ENCODE data around the gene CPVL. TPM values are rescaled to one million over a fixed set of nuclear protein-coding genes. Genes with fewer than 3 reads are reported as not detected.

Gene CPVL
- total and polyA plus RNA-seq, 2 experiments from 2014 or later, result 31.9 to 37.8 TPM

DNA sequence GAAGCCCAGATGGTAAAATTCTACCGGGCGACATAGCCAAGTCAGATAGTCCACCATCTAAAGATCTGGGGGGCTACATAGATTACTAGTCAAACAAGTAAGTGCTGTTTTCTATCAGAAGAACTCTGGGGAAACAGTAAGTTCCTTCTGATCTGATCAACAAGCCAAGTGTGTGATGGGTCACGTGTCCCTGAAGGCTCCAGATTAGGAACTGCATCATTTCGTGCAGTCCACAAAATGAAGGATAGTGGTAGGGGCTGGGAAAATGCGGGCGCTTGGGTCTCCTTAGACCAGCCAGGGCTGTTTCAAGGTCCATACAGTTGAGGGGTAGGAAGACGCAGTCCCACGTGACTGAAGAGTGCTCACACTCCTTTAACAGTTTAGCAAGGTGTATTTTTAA lies 46.5 kb upstream of the CPVL start:
- no peak for DNase-seq (ENCODE audit: low spot score)
- peak overlapping the region; percentile 76; the same call in 1 of the 2 replicates for H3K4me3 ChIP-seq
- H3K4me2 ChIP-seq, result peak overlapping the region; percentile 88; the same call in 1 of the 2 replicates
- H2AFZ ChIP-seq, result no peak overlapping the region
- no peaks in the 10 kb centered on the region; the same call in 2 of the 3 replicates for H3K36me3 Mint-ChIP-seq (ENCODE audit: low read depth)
- H3K79me2 ChIP-seq (replicated peaks; ENCODE audit: insufficient read depth), result no peaks in the 10 kb centered on the region
- no peak for TF ChIP-seq EZH2phosphoT487 (IDR thresholded peaks at IDR 0.05; ENCODE audit: unreplicated experiment)
- H3K4me3 Mint-ChIP-seq, result peak overlapping the region; percentile 4; the same call in 1 of the 3 replicates
- H3K9me3 Mint-ChIP-seq, result no peaks in the 10 kb centered on the region
- H3K27ac ChIP-seq (ENCODE audit: low read depth), result no peak overlapping the region
- peaks cover 58% of the 10 kb centered on the region for H3K4me1 Mint-ChIP-seq
- H3K4me1 ChIP-seq (ENCODE audit: insufficient read depth), result peaks cover 58% of the 10 kb centered on the region
- no peak for ATAC-seq
- peaks cover 68% of the 10 kb centered on the region for H3K27me3 Mint-ChIP-seq (ENCODE audit: insufficient read depth, low read depth, poor library complexity)
- H3K36me3 ChIP-seq (ENCODE audit: insufficient read depth), result no peaks in the 10 kb centered on the region
- H3F3A ChIP-seq (replicated peaks; ENCODE audit: low read depth), result no peaks in the 10 kb centered on the region
- no peaks in the 10 kb centered on the region for H3K9me2 ChIP-seq (ENCODE audit: insufficient read depth)
- H4K20me1 ChIP-seq (replicated peaks; ENCODE audit: insufficient read depth), result no peaks in the 10 kb centered on the region
- H3K27me3 ChIP-seq (ENCODE audit: insufficient read depth), result peaks cover 75% of the 10 kb centered on the region
- H3K27ac Mint-ChIP-seq, result no peak overlapping the region

DNA sequence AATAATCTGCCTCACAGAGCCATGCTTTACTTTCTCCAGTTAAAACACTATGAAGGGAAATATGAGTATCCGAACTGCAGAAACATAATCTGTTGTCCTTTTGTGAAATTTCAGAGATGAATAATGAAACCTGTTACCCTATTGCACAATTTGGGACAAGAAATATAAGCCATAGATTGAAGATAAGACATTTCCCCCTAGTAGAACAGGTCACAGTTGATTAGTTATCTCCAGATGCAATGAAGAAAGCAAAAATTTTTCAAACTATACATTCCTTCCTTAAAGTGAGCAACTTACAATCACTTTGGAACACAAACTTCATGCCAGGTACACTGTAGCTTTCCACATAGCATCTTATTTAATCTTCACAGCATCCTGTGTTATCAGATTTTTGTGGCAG lies 46.0 kb upstream of the CPVL start:
- no peak overlapping the region for H3K4me3 Mint-ChIP-seq
- Histone ChIP-seq H3K27ac (ENCODE audit: low read depth) (no peak overlapping the region), H2AFZ (no peak overlapping the region), H3K4me2 (no peak overlapping the region), H3K27me3 (ENCODE audit: insufficient read depth) (peaks cover 71% of the 10 kb centered on the region), H3K9me2 (ENCODE audit: insufficient read depth) (no peaks in the 10 kb centered on the region), H3K36me3 (ENCODE audit: insufficient read depth) (no peaks in the 10 kb centered on the region), H3K79me2 (replicated peaks; ENCODE audit: insufficient read depth) (no peaks in the 10 kb centered on the region), H3K4me1 (ENCODE audit: insufficient read depth) (peaks cover 55% of the 10 kb centered on the region), H3F3A (replicated peaks; ENCODE audit: low read depth) (no peaks in the 10 kb centered on the region), H3K4me3 (no peak overlapping the region), H4K20me1 (replicated peaks; ENCODE audit: insufficient read depth) (no peaks in the 10 kb centered on the region)
- H3K4me1 Mint-ChIP-seq, result peaks cover 55% of the 10 kb centered on the region
- no peaks in the 10 kb centered on the region; the same call in 2 of the 3 replicates for H3K36me3 Mint-ChIP-seq (ENCODE audit: low read depth)
- DNase-seq (ENCODE audit: low spot score), result no peak
- H3K9me3 Mint-ChIP-seq, result no peaks in the 10 kb centered on the region
- no peak for ATAC-seq
- no peak overlapping the region for H3K27ac Mint-ChIP-seq
- peaks cover 68% of the 10 kb centered on the region for H3K27me3 Mint-ChIP-seq (ENCODE audit: insufficient read depth, low read depth, poor library complexity)
- no peak for TF ChIP-seq ZNF114 (CRISPR knock-in tag; IDR thresholded peaks at IDR 0.05)
- no peak for TF ChIP-seq STAT1 (IDR thresholded peaks at IDR 0.05; ENCODE audit: unreplicated experiment)
- TF ChIP-seq CREB1 (CRISPR knock-in tag; IDR thresholded peaks at IDR 0.05; ENCODE audit: low read depth), result no peak
- TF ChIP-seq, protein P1, sequence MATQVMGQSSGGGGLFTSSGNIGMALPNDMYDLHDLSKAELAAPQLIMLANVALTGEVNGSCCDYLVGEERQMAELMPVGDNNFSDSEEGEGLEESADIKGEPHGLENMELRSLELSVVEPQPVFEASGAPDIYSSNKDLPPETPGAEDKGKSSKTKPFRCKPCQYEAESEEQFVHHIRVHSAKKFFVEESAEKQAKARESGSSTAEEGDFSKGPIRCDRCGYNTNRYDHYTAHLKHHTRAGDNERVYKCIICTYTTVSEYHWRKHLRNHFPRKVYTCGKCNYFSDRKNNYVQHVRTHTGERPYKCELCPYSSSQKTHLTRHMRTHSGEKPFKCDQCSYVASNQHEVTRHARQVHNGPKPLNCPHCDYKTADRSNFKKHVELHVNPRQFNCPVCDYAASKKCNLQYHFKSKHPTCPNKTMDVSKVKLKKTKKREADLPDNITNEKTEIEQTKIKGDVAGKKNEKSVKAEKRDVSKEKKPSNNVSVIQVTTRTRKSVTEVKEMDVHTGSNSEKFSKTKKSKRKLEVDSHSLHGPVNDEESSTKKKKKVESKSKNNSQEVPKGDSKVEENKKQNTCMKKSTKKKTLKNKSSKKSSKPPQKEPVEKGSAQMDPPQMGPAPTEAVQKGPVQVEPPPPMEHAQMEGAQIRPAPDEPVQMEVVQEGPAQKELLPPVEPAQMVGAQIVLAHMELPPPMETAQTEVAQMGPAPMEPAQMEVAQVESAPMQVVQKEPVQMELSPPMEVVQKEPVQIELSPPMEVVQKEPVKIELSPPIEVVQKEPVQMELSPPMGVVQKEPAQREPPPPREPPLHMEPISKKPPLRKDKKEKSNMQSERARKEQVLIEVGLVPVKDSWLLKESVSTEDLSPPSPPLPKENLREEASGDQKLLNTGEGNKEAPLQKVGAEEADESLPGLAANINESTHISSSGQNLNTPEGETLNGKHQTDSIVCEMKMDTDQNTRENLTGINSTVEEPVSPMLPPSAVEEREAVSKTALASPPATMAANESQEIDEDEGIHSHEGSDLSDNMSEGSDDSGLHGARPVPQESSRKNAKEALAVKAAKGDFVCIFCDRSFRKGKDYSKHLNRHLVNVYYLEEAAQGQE (IDR thresholded peaks at IDR 0.05; ENCODE audit: unreplicated experiment), result no peak
- TF ChIP-seq, protein P2, sequence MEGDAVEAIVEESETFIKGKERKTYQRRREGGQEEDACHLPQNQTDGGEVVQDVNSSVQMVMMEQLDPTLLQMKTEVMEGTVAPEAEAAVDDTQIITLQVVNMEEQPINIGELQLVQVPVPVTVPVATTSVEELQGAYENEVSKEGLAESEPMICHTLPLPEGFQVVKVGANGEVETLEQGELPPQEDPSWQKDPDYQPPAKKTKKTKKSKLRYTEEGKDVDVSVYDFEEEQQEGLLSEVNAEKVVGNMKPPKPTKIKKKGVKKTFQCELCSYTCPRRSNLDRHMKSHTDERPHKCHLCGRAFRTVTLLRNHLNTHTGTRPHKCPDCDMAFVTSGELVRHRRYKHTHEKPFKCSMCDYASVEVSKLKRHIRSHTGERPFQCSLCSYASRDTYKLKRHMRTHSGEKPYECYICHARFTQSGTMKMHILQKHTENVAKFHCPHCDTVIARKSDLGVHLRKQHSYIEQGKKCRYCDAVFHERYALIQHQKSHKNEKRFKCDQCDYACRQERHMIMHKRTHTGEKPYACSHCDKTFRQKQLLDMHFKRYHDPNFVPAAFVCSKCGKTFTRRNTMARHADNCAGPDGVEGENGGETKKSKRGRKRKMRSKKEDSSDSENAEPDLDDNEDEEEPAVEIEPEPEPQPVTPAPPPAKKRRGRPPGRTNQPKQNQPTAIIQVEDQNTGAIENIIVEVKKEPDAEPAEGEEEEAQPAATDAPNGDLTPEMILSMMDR (conservative IDR thresholded peaks at IDR 0.05; ENCODE audit: low read depth in 2 of 2), result no peak
- no peak for TF ChIP-seq NANOG (IDR thresholded peaks at IDR 0.05; ENCODE audit: borderline replicate concordance)
- no peak for TF ChIP-seq JUNB (IDR thresholded peaks at IDR 0.05; ENCODE audit: unreplicated experiment)
- no peak for TF ChIP-seq POLR2AphosphoS5 (IDR thresholded peaks at IDR 0.05; ENCODE audit: low read depth)
- no peak for TF ChIP-seq EZH2 (IDR thresholded peaks at IDR 0.05; ENCODE audit: low read depth, unreplicated experiment)
- TF ChIP-seq EZH2phosphoT487 (IDR thresholded peaks at IDR 0.05; ENCODE audit: unreplicated experiment), result no peak
- TF ChIP-seq, protein P3, sequence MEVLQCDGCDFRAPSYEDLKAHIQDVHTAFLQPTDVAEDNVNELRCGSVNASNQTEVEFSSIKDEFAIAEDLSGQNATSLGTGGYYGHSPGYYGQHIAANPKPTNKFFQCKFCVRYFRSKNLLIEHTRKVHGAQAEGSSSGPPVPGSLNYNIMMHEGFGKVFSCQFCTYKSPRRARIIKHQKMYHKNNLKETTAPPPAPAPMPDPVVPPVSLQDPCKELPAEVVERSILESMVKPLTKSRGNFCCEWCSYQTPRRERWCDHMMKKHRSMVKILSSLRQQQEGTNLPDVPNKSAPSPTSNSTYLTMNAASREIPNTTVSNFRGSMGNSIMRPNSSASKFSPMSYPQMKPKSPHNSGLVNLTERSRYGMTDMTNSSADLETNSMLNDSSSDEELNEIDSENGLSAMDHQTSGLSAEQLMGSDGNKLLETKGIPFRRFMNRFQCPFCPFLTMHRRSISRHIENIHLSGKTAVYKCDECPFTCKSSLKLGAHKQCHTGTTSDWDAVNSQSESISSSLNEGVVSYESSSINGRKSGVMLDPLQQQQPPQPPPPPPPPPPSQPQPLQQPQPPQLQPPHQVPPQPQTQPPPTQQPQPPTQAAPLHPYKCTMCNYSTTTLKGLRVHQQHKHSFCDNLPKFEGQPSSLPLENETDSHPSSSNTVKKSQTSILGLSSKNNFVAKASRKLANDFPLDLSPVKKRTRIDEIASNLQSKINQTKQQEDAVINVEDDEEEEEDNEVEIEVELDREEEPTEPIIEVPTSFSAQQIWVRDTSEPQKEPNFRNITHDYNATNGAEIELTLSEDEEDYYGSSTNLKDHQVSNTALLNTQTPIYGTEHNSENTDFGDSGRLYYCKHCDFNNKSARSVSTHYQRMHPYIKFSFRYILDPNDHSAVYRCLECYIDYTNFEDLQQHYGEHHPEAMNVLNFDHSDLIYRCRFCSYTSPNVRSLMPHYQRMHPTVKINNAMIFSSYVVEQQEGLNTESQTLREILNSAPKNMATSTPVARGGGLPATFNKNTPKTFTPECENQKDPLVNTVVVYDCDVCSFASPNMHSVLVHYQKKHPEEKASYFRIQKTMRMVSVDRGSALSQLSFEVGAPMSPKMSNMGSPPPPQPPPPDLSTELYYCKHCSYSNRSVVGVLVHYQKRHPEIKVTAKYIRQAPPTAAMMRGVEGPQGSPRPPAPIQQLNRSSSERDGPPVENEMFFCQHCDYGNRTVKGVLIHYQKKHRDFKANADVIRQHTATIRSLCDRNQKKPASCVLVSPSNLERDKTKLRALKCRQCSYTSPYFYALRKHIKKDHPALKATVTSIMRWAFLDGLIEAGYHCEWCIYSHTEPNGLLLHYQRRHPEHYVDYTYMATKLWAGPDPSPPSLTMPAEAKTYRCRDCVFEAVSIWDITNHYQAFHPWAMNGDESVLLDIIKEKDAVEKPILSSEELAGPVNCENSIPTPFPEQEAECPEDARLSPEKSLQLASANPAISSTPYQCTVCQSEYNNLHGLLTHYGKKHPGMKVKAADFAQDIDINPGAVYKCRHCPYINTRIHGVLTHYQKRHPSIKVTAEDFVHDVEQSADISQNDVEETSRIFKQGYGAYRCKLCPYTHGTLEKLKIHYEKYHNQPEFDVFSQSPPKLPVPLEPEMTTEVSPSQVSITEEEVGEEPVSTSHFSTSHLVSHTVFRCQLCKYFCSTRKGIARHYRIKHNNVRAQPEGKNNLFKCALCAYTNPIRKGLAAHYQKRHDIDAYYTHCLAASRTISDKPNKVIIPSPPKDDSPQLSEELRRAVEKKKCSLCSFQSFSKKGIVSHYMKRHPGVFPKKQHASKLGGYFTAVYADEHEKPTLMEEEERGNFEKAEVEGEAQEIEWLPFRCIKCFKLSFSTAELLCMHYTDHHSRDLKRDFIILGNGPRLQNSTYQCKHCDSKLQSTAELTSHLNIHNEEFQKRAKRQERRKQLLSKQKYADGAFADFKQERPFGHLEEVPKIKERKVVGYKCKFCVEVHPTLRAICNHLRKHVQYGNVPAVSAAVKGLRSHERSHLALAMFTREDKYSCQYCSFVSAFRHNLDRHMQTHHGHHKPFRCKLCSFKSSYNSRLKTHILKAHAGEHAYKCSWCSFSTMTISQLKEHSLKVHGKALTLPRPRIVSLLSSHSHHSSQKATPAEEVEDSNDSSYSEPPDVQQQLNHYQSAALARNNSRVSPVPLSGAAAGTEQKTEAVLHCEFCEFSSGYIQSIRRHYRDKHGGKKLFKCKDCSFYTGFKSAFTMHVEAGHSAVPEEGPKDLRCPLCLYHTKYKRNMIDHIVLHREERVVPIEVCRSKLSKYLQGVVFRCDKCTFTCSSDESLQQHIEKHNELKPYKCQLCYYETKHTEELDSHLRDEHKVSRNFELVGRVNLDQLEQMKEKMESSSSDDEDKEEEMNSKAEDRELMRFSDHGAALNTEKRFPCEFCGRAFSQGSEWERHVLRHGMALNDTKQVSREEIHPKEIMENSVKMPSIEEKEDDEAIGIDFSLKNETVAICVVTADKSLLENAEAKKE (CRISPR knock-in tag; IDR thresholded peaks at IDR 0.05), result no peak
